MM.1S (cell line): ENCODE measurements around the gene FIBCD1.
"Not testable (repeated sequence)": the region's sequence is repeated elsewhere in the genome, so short reads cannot be mapped to it uniquely, and the experiment has no call there.

Experiments used
- DNase-seq: peaks from one replicate; pipeline ENCODE4 v3.0.0-alpha.2; 2015
- H2AFZ ChIP-seq: fragments of 300-600 bp; sonication (generic); 2 replicates; pipeline ENCODE4 v1.6.0; 2016; ENCODE audit warnings: antibody characterized with exemption, low read length
- H3F3A ChIP-seq: fragments of 300-600 bp; sonication (generic); 2 replicates; pipeline ENCODE4 v1.6.1; 2016; ENCODE audit warnings: mild to moderate bottlenecking, antibody characterized with exemption, low read length, moderate library complexity, mixed read lengths; ENCODE audit not compliant: insufficient read depth
- H3K27ac ChIP-seq: fragments of 300-600 bp; sonication (generic); 2 replicates; pipeline ENCODE4 v1.5.1; 2016; ENCODE audit warnings: mild to moderate bottlenecking, low read length
- H3K27me3 ChIP-seq: fragments of 300-600 bp; sonication (generic); replicated peaks from 2 replicates; pipeline ENCODE4 v1.6.0; 2016; ENCODE audit warnings: low read length; ENCODE audit not compliant: insufficient read depth
- H3K36me3 ChIP-seq: fragments of 300-600 bp; sonication (generic); replicated peaks from 2 replicates; pipeline ENCODE4 v1.6.1; 2016; ENCODE audit warnings: mild to moderate bottlenecking, low read length, mixed read lengths; ENCODE audit not compliant: insufficient read depth
- H3K4me1 ChIP-seq: fragments of 300-600 bp; sonication (generic); 2 replicates; pipeline ENCODE4 v1.6.1; 2016; ENCODE audit warnings: low read length, mixed read lengths
- H3K4me2 ChIP-seq: fragments of 300-600 bp; sonication (generic); 2 replicates; pipeline ENCODE4 v1.6.0; 2016; ENCODE audit warnings: low read depth, low read length
- H3K4me3 ChIP-seq: fragments of 300-600 bp; sonication (generic); 2 replicates; pipeline ENCODE4 v1.5.1; 2016; ENCODE audit warnings: low read length, mixed read lengths
- H3K79me2 ChIP-seq: fragments of 300-600 bp; sonication (generic); 2 replicates; pipeline ENCODE4 v1.6.1; 2016; ENCODE audit warnings: mixed run types, low read length, mixed read lengths
- H3K9ac ChIP-seq: fragments of 300-600 bp; sonication (generic); 2 replicates; pipeline ENCODE4 v1.6.1; 2016; ENCODE audit warnings: low read length, mixed read lengths
- H3K9me2 ChIP-seq: fragments of 300-600 bp; sonication (generic); replicated peaks from 2 replicates; pipeline ENCODE4 v1.6.1; 2016; ENCODE audit warnings: mild to moderate bottlenecking, low read length, mixed read lengths; ENCODE audit not compliant: insufficient read depth
- H3K9me3 ChIP-seq: fragments of 300-600 bp; sonication (generic); replicated peaks from 2 replicates; pipeline ENCODE4 v1.6.1; 2016; ENCODE audit warnings: mild to moderate bottlenecking, low read length, mixed read lengths; ENCODE audit not compliant: insufficient read depth
- H4K20me1 ChIP-seq: fragments of 300-600 bp; sonication (generic); 2 replicates; pipeline ENCODE4 v1.6.1; 2016; ENCODE audit warnings: mild to moderate bottlenecking, low read length, moderate library complexity, mixed read lengths; ENCODE audit not compliant: insufficient read depth
- CTCF ChIP-seq: fragments of 300-600 bp; sonication (generic); IDR thresholded peaks from 2 replicates; pipeline ENCODE4 v1.5.1; 2016; ENCODE audit warnings: antibody characterized with exemption, low read length, mixed read lengths
- EZH2 ChIP-seq: fragments of 300-600 bp; sonication (generic); optimal IDR thresholded peaks from 2 replicates; pipeline ENCODE3; 2017; ENCODE audit warnings: low read depth, mild to moderate bottlenecking, antibody characterized with exemption, low read length, mixed read lengths
- EZH2phosphoT487 ChIP-seq: fragments of 300-600 bp; sonication (generic); IDR thresholded peaks from 2 replicates; pipeline ENCODE4 v1.6.1; 2018; ENCODE audit warnings: antibody characterized with exemption, low read length

FIBCD1 gene

GRCh38 chr9:130957451-130958203 is 18.6 kb upstream of the FIBCD1 start:
- Histone ChIP-seq H3K79me2 (no peaks in the 10 kb centered on the region), H3K27me3 (peaks cover 70% of the 10 kb centered on the region), H3K36me3 (no peaks in the 10 kb centered on the region), H3K9ac (no peak overlapping the region), H3K27ac (no peak overlapping the region), H2AFZ (no peak overlapping the region), H3K9me3 (no peaks in the 10 kb centered on the region), H3K4me2 (no peak overlapping the region), H4K20me1 (no peaks in the 10 kb centered on the region), H3F3A (no peaks in the 10 kb centered on the region), H3K4me1 (no peaks in the 10 kb centered on the region), H3K4me3 (no peak overlapping the region), H3K9me2 (no peaks in the 10 kb centered on the region)
- TF ChIP-seq EZH2phosphoT487, result no peak
- no peak for DNase-seq

DNA sequence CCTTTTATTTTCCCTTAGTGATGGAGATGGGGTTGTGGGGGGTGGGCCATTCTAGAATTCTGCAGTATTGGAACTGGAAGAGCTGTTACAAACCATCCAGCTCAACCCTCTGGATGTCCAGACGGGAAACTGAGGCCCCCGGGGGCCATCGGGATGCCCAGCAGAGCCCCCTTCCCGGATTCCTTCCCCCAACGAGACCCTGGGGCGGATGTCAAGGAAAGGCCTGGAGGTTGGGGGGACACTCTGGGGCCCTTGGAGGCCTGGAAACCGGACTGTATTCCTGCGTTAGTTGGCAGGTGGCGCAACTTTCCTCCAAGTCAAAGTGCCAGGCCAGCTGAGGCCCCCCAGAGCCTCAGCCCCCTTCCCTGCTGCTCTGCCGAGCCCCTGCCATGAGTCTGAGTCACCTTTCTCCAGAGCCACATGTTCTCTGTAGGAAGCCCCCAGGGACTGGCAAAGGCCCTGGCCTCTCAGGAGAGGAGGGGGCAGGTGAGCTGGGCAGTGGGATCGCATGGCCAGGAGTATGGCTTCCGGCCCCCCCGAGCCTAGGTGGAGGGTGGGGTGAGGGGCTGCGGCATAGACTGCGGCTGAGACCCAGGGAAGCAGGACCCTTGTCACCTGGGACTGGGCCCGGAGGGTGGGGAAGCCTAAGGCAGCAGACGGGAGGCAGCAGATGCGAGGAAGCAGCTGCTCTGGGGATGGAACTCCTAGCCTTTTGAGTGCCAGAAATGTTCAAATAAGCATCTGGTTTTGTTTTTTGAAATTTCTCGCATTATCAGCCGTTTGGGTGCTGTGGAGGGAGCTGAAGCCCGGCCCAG is 17.8 kb upstream of the FIBCD1 start:
- Histone ChIP-seq H2AFZ (no peak overlapping the region), H3K4me2 (no peak overlapping the region), H3K27me3 (peaks cover 70% of the 10 kb centered on the region), H3K9me3 (no peaks in the 10 kb centered on the region), H3K4me1 (no peaks in the 10 kb centered on the region), H4K20me1 (no peaks in the 10 kb centered on the region), H3K36me3 (no peaks in the 10 kb centered on the region), H3F3A (no peaks in the 10 kb centered on the region), H3K27ac (no peak overlapping the region), H3K9ac (no peak overlapping the region), H3K79me2 (no peaks in the 10 kb centered on the region), H3K9me2 (no peaks in the 10 kb centered on the region), H3K4me3 (no peak overlapping the region)
- TF ChIP-seq EZH2 (no peak), CTCF (no peak), EZH2phosphoT487 (no peak)
- no peak for DNase-seq

- no peak overlapping the region for H3K27ac ChIP-seq
- H3K27me3 ChIP-seq, result peaks cover 63% of the 10 kb centered on the region
- H4K20me1 ChIP-seq, result no peaks in the 10 kb centered on the region
- H3K4me1 ChIP-seq, result no peaks in the 10 kb centered on the region
- H3K9me3 ChIP-seq, result no peaks in the 10 kb centered on the region
- TF ChIP-seq CTCF, result no peak
- TF ChIP-seq EZH2, result no peak
- no peak for TF ChIP-seq EZH2phosphoT487
- H3K79me2 ChIP-seq, result no peaks in the 10 kb centered on the region
- H3K4me3 ChIP-seq, result no peak overlapping the region
- no peak overlapping the region for H3K9ac ChIP-seq
- no peaks in the 10 kb centered on the region for H3F3A ChIP-seq
- no peak overlapping the region for H3K4me2 ChIP-seq
- no peak overlapping the region for H2AFZ ChIP-seq
- no peak for DNase-seq
- H3K36me3 ChIP-seq, result no peaks in the 10 kb centered on the region
- H3K9me2 ChIP-seq, result no peaks in the 10 kb centered on the region
Measured at GRCh38 chr9:130955947-130956621, 17.0 kb upstream of the FIBCD1 start.

GRCh38 chr9:130954925-130955324 is 15.9 kb upstream of the FIBCD1 start:
- peaks cover 51% of the 10 kb centered on the region for H3K27me3 ChIP-seq
- H3K4me3 ChIP-seq, result not testable (repeated sequence)

More at GRCh38 chr9:130954925-130955324, 15.9 kb upstream of the FIBCD1 start:
- H3K9me3 ChIP-seq, H3K4me2 ChIP-seq, H2AFZ ChIP-seq, H3F3A ChIP-seq, H3K36me3 ChIP-seq, H4K20me1 ChIP-seq, H3K9ac ChIP-seq, DNase-seq, H3K79me2 ChIP-seq, H3K9me2 ChIP-seq, H3K27ac ChIP-seq, H3K4me1 ChIP-seq: not testable (repeated sequence)
